Chondrocyte (in vitro differentiated cells): ENCODE results near the gene SFMBT2. TPM values are rescaled to one million over a fixed set of nuclear protein-coding genes. Genes with fewer than 3 reads are reported as not detected.

ENCODE experiments used
- DNase-seq: peaks from one replicate; pipeline ENCODE4 v3.0.0; 2021; ENCODE audit warnings: mixed read lengths, low spot score
- H3K27ac Mint-ChIP-seq: one replicate; pipeline ENCODE4 v1.8.0; 2021; ENCODE audit warnings: mild to moderate bottlenecking, moderate library complexity, mixed read lengths; ENCODE audit not compliant: unreplicated experiment
- H3K27me3 Mint-ChIP-seq: 2 replicates; pipeline ENCODE4 v1.8.0; 2021; ENCODE audit warnings: low read depth, mixed read lengths
- H3K36me3 Mint-ChIP-seq: 2 replicates; pipeline ENCODE4 v1.8.0; 2021; ENCODE audit warnings: low read depth, mixed read lengths
- H3K4me1 Mint-ChIP-seq: 2 replicates; pipeline ENCODE4 v1.8.0; 2021; ENCODE audit warnings: low read depth, mild to moderate bottlenecking, mixed read lengths
- H3K4me3 Mint-ChIP-seq: one replicate; pipeline ENCODE4 v1.8.0; 2021; ENCODE audit warnings: mild to moderate bottlenecking, moderate library complexity, mixed read lengths; ENCODE audit not compliant: unreplicated experiment
- H3K9me3 Mint-ChIP-seq: 2 replicates; pipeline ENCODE4 v1.8.0; 2021; ENCODE audit warnings: low read depth, mixed read lengths
- total RNA-seq: library from RNA; stranded (reverse); gene quantifications from 3 replicates; pipeline ENCODE4 v1.2.1, GENCODE V29; 2021
- TF ChIP-seq, protein P1 (sequence below): fragments of 200-600 bp; sonication (generic); IDR thresholded peaks from 2 replicates; pipeline ENCODE4 v1.5.0; 2021; ENCODE audit warnings: antibody characterized with exemption, mild to moderate bottlenecking, moderate library complexity

The SFMBT2 gene
- total RNA-seq, 1 donor from 2014 or later = 1.9 TPM

DNA sequence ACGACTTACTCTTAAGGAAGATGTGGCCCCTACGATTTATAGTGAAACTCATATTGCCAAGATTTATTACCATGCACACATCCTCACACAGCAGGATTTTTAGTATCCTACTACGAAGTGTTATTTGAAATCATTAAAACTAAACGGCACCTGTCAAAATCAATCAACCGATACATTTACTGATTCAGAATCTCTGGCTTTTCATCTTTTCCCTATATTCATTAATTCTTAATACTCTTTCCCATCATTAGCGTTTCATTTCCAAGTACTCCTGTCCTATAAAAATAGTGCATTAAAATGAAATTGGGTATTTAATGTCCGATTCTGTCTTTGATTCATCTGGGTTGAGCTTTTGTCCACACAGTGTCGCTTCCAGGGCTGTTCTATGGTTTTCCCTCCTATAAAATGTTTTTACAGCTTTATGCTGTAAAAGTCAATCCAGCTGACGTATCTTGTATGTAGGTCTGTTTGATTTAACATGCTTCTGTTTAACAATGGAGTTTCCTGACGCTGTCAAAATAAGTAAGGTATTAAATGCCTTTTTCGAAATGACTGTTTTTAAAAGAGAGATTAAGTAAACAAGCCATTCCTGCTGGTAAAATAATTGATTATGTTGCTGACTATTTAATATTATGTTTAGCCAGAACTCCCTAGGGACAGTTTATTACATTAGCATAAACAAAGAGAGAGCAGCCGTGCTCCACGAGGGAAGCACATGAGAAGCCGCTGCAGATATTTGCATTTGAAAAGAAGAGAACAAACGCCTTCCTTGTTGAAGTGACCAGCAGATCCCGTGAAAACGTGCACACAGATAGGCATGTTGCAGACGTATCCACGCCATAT lies 22.3 kb upstream of the SFMBT2 start:
- TF ChIP-seq, protein P1, sequence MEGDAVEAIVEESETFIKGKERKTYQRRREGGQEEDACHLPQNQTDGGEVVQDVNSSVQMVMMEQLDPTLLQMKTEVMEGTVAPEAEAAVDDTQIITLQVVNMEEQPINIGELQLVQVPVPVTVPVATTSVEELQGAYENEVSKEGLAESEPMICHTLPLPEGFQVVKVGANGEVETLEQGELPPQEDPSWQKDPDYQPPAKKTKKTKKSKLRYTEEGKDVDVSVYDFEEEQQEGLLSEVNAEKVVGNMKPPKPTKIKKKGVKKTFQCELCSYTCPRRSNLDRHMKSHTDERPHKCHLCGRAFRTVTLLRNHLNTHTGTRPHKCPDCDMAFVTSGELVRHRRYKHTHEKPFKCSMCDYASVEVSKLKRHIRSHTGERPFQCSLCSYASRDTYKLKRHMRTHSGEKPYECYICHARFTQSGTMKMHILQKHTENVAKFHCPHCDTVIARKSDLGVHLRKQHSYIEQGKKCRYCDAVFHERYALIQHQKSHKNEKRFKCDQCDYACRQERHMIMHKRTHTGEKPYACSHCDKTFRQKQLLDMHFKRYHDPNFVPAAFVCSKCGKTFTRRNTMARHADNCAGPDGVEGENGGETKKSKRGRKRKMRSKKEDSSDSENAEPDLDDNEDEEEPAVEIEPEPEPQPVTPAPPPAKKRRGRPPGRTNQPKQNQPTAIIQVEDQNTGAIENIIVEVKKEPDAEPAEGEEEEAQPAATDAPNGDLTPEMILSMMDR = no peak
- no peak overlapping the region for H3K4me3 Mint-ChIP-seq
- H3K4me1 Mint-ChIP-seq = peaks cover 6% of the 10 kb centered on the region
- H3K27me3 Mint-ChIP-seq = peaks cover 8% of the 10 kb centered on the region
- DNase-seq = no peak
- H3K9me3 Mint-ChIP-seq = no peaks in the 10 kb centered on the region
- H3K36me3 Mint-ChIP-seq = no peaks in the 10 kb centered on the region
- H3K27ac Mint-ChIP-seq = no peak overlapping the region

DNA sequence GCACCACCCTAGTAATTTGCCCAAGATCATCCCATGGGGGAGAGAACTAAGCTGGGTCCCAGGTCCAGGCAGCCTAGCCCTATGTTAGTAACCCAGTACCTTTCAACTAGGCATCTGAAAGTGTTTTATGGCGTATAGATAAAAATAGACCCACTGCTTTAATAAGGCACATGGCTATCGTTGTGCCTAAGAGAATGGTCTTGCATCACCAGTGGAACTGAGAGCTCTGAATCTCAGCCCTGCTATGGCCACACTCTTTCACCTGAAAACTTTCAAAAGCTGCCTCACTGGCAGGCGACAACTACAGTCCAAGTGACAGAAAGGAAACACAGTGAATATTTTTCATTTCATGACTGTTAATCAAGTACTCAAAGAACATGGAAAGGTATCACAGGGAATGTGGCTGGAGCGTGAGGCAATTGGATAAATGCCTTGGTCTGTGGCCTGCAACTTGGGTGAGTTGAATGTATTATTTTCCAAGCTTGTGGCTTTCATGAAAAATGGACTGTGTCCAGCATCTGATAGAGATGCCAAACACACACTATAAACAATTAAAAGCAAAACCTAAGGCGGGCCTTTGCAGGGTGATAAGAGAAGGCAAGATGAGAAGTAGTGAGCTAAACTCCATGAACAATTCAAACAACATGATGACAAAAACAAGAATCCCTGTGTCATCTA lies 18.0 kb upstream of the SFMBT2 start:
- no peak overlapping the region for H3K27ac Mint-ChIP-seq
- H3K9me3 Mint-ChIP-seq = no peaks in the 10 kb centered on the region
- TF ChIP-seq, protein P1 = no peak
- H3K4me1 Mint-ChIP-seq = peaks cover 6% of the 10 kb centered on the region
- no peak overlapping the region for H3K4me3 Mint-ChIP-seq
- no peak for DNase-seq
- H3K36me3 Mint-ChIP-seq = no peaks in the 10 kb centered on the region
- H3K27me3 Mint-ChIP-seq = peaks cover 15% of the 10 kb centered on the region

DNA sequence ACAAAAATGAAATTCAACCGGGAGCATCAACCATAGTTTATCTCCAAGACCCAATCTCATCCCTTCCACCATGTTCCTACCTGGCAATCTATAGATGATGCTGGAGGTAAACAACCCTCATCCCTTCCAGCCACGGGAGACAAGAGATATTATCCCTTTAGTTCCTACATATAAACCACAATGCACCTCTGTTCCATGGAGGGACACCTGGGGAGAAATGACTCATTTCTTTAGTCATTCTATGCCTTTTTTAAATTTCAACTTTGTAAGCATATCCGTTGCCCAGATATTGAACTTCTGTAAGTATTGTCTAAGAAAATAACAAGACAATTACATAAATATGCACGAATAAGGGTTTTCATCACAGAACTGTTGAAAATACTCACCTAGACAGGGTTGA lies 15.5 kb upstream of the SFMBT2 start:
- Mint-ChIP-seq H3K27me3 (peaks cover 12% of the 10 kb centered on the region), H3K4me3 (no peak overlapping the region), H3K9me3 (no peaks in the 10 kb centered on the region), H3K27ac (no peak overlapping the region), H3K4me1 (no peaks in the 10 kb centered on the region), H3K36me3 (no peaks in the 10 kb centered on the region)
- DNase-seq = no peak
- TF ChIP-seq, protein P1 = no peak

DNA sequence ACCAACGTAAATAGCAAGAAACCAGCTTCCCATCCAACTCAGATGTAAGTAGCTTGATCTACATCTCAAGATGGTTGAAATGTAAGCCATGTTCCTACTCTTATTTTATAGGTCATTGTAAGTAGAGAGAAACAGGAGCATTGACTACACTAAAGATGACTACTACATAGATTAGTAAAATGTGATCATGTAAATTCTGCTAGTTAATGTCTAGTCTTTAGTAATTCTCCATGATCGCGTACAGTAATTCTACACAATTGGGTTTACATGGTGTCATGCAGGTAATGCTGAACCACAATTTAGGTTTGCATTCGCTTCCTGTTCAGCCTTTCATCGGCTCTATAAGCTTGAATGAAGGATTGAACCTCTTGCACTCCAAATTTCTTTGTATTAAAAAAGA lies 14.9 kb upstream of the SFMBT2 start:
- Mint-ChIP-seq H3K27me3 (peaks cover 13% of the 10 kb centered on the region), H3K27ac (no peak overlapping the region), H3K9me3 (no peaks in the 10 kb centered on the region), H3K36me3 (no peaks in the 10 kb centered on the region), H3K4me3 (no peak overlapping the region), H3K4me1 (no peaks in the 10 kb centered on the region)
- no peak for DNase-seq
- TF ChIP-seq, protein P1 = no peak

DNA sequence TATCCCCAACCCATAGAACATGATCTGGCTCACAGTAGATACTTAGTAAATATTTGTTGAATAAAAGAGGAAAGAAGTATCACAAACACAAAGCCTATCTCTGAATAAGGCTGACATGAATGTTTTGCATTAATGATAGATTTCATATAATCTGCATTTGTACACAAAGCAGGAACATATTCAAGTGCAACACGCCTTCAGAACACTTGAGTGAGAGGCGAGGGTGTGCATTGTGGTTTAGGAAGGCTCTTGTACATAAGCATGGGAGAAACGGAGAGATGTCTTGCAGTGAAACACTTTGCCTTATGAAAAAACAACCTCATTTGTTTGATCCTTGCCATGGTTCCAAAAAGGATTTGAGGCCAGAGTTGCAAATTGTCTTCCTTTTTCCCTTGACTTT lies 14.1 kb upstream of the SFMBT2 start:
- no peaks in the 10 kb centered on the region for H3K36me3 Mint-ChIP-seq
- no peak for DNase-seq
- H3K4me1 Mint-ChIP-seq = no peaks in the 10 kb centered on the region
- peaks cover 13% of the 10 kb centered on the region for H3K27me3 Mint-ChIP-seq
- H3K9me3 Mint-ChIP-seq = no peaks in the 10 kb centered on the region
- H3K4me3 Mint-ChIP-seq = no peak overlapping the region
- TF ChIP-seq, protein P1 = no peak
- H3K27ac Mint-ChIP-seq = no peak overlapping the region
